HG03025 (cell line): ENCODE data around the gene TSKS.

Experiments
- ATAC-seq: cut with Tn5 transposase; IDR thresholded peaks from one replicate; pipeline ENCODE4 v1.9.1; 2021; ENCODE audit warnings: mild to moderate bottlenecking, moderate library complexity; ENCODE audit not compliant: unreplicated experiment, low FRiP score

TSKS gene

GRCh38 chr19:49795615-49796014 lies 32.5 kb upstream of the TSKS start:
- ATAC-seq, result no peak

GRCh38 chr19:49793561-49793840 lies 30.4 kb upstream of the TSKS start:
- no peak for ATAC-seq

- ATAC-seq, result no peak
Observed at GRCh38 chr19:49792829-49793560, 29.9 kb upstream of the TSKS start.

- no peak for ATAC-seq
Observed at GRCh38 chr19:49791776-49792445, 28.8 kb upstream of the TSKS start.

- ATAC-seq, result no peak
Observed at GRCh38 chr19:49790866-49791265, 27.8 kb upstream of the TSKS start.

- no peak for ATAC-seq
Observed at GRCh38 chr19:49788857-49789256, 25.8 kb upstream of the TSKS start.

- no peak for ATAC-seq
Observed at GRCh38 chr19:49787746-49788145, 24.6 kb upstream of the TSKS start.

GRCh38 chr19:49786376-49786820 lies 23.3 kb upstream of the TSKS start:
- no peak for ATAC-seq

- ATAC-seq, result no peak
Observed at GRCh38 chr19:49782515-49782914, 19.4 kb upstream of the TSKS start.

GRCh38 chr19:49781394-49781793 lies 18.3 kb upstream of the TSKS start:
- no peak for ATAC-seq

GRCh38 chr19:49780861-49781260 lies 17.8 kb upstream of the TSKS start:
- no peak for ATAC-seq

GRCh38 chr19:49779731-49780555 lies 16.8 kb upstream of the TSKS start:
- ATAC-seq, result no peak

GRCh38 chr19:49776371-49776764 lies 13.3 kb upstream of the TSKS start:
- no peak for ATAC-seq

- no peak for ATAC-seq
Observed at GRCh38 chr19:49775742-49776370, 12.8 kb upstream of the TSKS start.

- ATAC-seq, result no peak
Observed at GRCh38 chr19:49774969-49775368, 11.9 kb upstream of the TSKS start.

GRCh38 chr19:49773663-49774350 lies 10.7 kb upstream of the TSKS start:
- no peak for ATAC-seq

- ATAC-seq, result no peak
Observed at GRCh38 chr19:49772850-49773432, 9.8 kb upstream of the TSKS start.

- ATAC-seq, result no peak
Observed at GRCh38 chr19:49771674-49772139, 8.6 kb upstream of the TSKS start.

GRCh38 chr19:49770529-49770928 lies 7.4 kb upstream of the TSKS start:
- ATAC-seq, result no peak

GRCh38 chr19:49767967-49768581 lies 5.0 kb upstream of the TSKS start:
- no peak for ATAC-seq
